HEK293T (cell line): ENCODE data around the gene CDHR5.

Experiments used
- ARNT ChIP-seq: fragments of 450-650 bp; IDR thresholded peaks from 2 replicates; pipeline ENCODE4 v1.6.1; 2017; ENCODE audit warnings: mild to moderate bottlenecking
- BHLHE40 ChIP-seq: fragments of 450-650 bp; IDR thresholded peaks from 2 replicates; pipeline ENCODE4 v1.6.1; 2016; ENCODE audit warnings: mild to moderate bottlenecking, moderate library complexity, borderline replicate concordance
- ELF4 ChIP-seq: fragments of 450-650 bp; IDR thresholded peaks from 2 replicates; pipeline ENCODE4 v1.6.1; 2017; ENCODE audit warnings: antibody characterized with exemption
- FOXA1 ChIP-seq: fragments of 450-650 bp; IDR thresholded peaks from 2 replicates; pipeline ENCODE4 v1.6.1; 2016; ENCODE audit warnings: mild to moderate bottlenecking
- FOXM1 ChIP-seq: fragments of 450-650 bp; IDR thresholded peaks from 2 replicates; pipeline ENCODE4 v1.6.1; 2017; ENCODE audit warnings: mild to moderate bottlenecking, borderline replicate concordance
- HDGF ChIP-seq: fragments of 450-650 bp; IDR thresholded peaks from 2 replicates; pipeline ENCODE4 v1.6.1; 2017; ENCODE audit warnings: antibody characterized with exemption, borderline replicate concordance
- LEF1 ChIP-seq: fragments of 450-650 bp; IDR thresholded peaks from 2 replicates; pipeline ENCODE4 v1.6.1; 2017; ENCODE audit warnings: mild to moderate bottlenecking, borderline replicate concordance
- NFRKB ChIP-seq: fragments of 450-650 bp; IDR thresholded peaks from 2 replicates; pipeline ENCODE4 v1.6.1; 2016; ENCODE audit warnings: mild to moderate bottlenecking, moderate library complexity
- PKNOX1 ChIP-seq: fragments of 450-650 bp; IDR thresholded peaks from 2 replicates; pipeline ENCODE4 v1.6.1; 2016
- SP1 ChIP-seq: fragments of 450-650 bp; IDR thresholded peaks from 2 replicates; pipeline ENCODE4 v1.6.1; 2017
- TARDBP ChIP-seq: fragments of 450-650 bp; IDR thresholded peaks from 2 replicates; pipeline ENCODE4 v1.6.1; 2016
- ZNF384 ChIP-seq: fragments of 450-650 bp; IDR thresholded peaks from 2 replicates; pipeline ENCODE4 v1.6.1; 2016

- TF ChIP-seq TARDBP: no peak
- TF ChIP-seq ZNF384: no peak
- TF ChIP-seq BHLHE40: no peak
- TF ChIP-seq SP1: no peak
- TF ChIP-seq NFRKB: no peak
- TF ChIP-seq FOXM1: no peak
- no peak for TF ChIP-seq ELF4
- no peak for TF ChIP-seq ARNT
- TF ChIP-seq PKNOX1: no peak
- no peak for TF ChIP-seq HDGF
- TF ChIP-seq FOXA1: no peak
- no peak for TF ChIP-seq LEF1
These were observed 43.0 kb downstream of the CDHR5 start for GRCh38 chr11:581752-582151.
